GM23248 (cell line): Measurements from ENCODE around the gene DNAH9. TPM values are rescaled to one million over a fixed set of nuclear protein-coding genes. Genes with fewer than 3 reads are reported as not detected.

Experiments used
- DNase-seq: peaks from one replicate; pipeline ENCODE4 v3.0.0-alpha.2; 2015
- H2AFZ ChIP-seq: fragments of 200-600 bp; sonication (generic); 2 replicates; pipeline ENCODE4 v1.6.1; 2016; ENCODE audit warnings: antibody characterized with exemption
- H3F3A ChIP-seq: fragments of 200-600 bp; sonication (generic); 2 replicates; pipeline ENCODE4 v1.6.1; 2016; ENCODE audit warnings: mild to moderate bottlenecking, antibody characterized with exemption, mixed run types; ENCODE audit not compliant: insufficient read depth
- H3K27ac ChIP-seq: fragments of 200-600 bp; sonication (generic); 2 replicates; pipeline ENCODE4 v1.5.1; 2016; ENCODE audit warnings: mild to moderate bottlenecking
- H3K27me3 ChIP-seq: fragments of 200-600 bp; sonication (generic); replicated peaks from 2 replicates; pipeline ENCODE4 v1.6.1; 2016; ENCODE audit warnings: mild to moderate bottlenecking; ENCODE audit not compliant: insufficient read depth
- H3K36me3 ChIP-seq: fragments of 200-600 bp; sonication (generic); 2 replicates; pipeline ENCODE4 v1.6.1; 2016; ENCODE audit warnings: low read depth, mild to moderate bottlenecking
- H3K4me1 ChIP-seq: fragments of 200-600 bp; sonication (generic); 2 replicates; pipeline ENCODE4 v1.6.1; 2016; ENCODE audit warnings: mild to moderate bottlenecking; ENCODE audit not compliant: insufficient read depth
- H3K4me2 ChIP-seq: fragments of 200-600 bp; sonication (generic); one replicate; pipeline ENCODE4 v1.6.1; 2016; ENCODE audit warnings: mild to moderate bottlenecking; ENCODE audit not compliant: unreplicated experiment
- H3K4me3 ChIP-seq: fragments of 200-600 bp; sonication (generic); 2 replicates; pipeline ENCODE4 v1.5.1; 2016; ENCODE audit warnings: mild to moderate bottlenecking
- H3K79me2 ChIP-seq: fragments of 200-600 bp; sonication (generic); 2 replicates; pipeline ENCODE4 v1.6.1; 2016; ENCODE audit warnings: mild to moderate bottlenecking; ENCODE audit not compliant: insufficient read depth
- H3K9ac ChIP-seq: fragments of 200-600 bp; sonication (generic); 2 replicates; pipeline ENCODE4 v1.6.1; 2016; ENCODE audit warnings: mild to moderate bottlenecking
- H3K9me2 ChIP-seq: fragments of 200-600 bp; sonication (generic); 2 replicates; pipeline ENCODE4 v1.6.1; 2016; ENCODE audit warnings: mixed run types, mild to moderate bottlenecking, moderate library complexity; ENCODE audit not compliant: insufficient read depth
- H3K9me3 ChIP-seq: fragments of 200-600 bp; sonication (generic); one replicate; pipeline ENCODE4 v1.6.1; 2017; ENCODE audit warnings: low read depth
- H4K20me1 ChIP-seq: fragments of 200-600 bp; sonication (generic); 2 replicates; pipeline ENCODE4 v1.6.0; 2016; ENCODE audit not compliant: insufficient read depth
- EZH2 ChIP-seq: fragments of 200-600 bp; sonication (generic); IDR thresholded peaks from 2 replicates; pipeline ENCODE4 v1.6.1; 2018; ENCODE audit warnings: antibody characterized with exemption, mild to moderate bottlenecking; ENCODE audit not compliant: insufficient read depth, poor library complexity, severe bottlenecking
- EZH2phosphoT487 ChIP-seq: fragments of 200-600 bp; sonication (generic); IDR thresholded peaks from 2 replicates; pipeline ENCODE4 v1.6.1; 2018; ENCODE audit warnings: antibody characterized with exemption, moderate library complexity, mild to moderate bottlenecking, low read depth; ENCODE audit not compliant: insufficient read depth
- WGBS, 2 experiments: methylation state at CpG; one replicate each; pipeline ENCODE4 v1.1.6; 2015 to 2017; ENCODE audit warnings: low lambda C conversion rate in 2 of 2, low coverage in 1 of 2; ENCODE audit errors: missing lambda C conversion rate in 2 of 2; 5-methylcytosine and 5-hydroxymethylcytosine counted together
- in situ Hi-C: fragments of 300-500 bp; cut with MboI; formaldehyde crosslinking; loops from 2 replicates; pipeline ENCODE4 v1.15.0; 2020
- polyA plus RNA-seq: library from polyadenylated mRNA; unstranded; fragments of >200 nt; fragmentation: Nextera tagmentation; extraction: Ambion mirVana; gene quantifications from 2 replicates; pipeline ENCODE4 v1.2.1, GENCODE V29; 2016
- total RNA-seq: library from RNA; depleted of rRNA; stranded (reverse); fragments of >200 nt; shearing (Covaris generic); gene quantifications from 2 replicates; pipeline ENCODE4 v1.2.3, GENCODE V29; 2014

The DNAH9 gene
- total and polyA plus RNA-seq, 2 experiments from 2014 or later: not detected

- Histone ChIP-seq H3K9ac (no peak overlapping the region), H3K36me3 (no peaks in the 10 kb centered on the region), H3K4me1 (no peaks in the 10 kb centered on the region), H3K9me3 (no peaks in the 10 kb centered on the region), H3K27ac (no peak overlapping the region), H3F3A (no peaks in the 10 kb centered on the region), H3K4me3 (no peak overlapping the region), H4K20me1 (no peaks in the 10 kb centered on the region), H3K9me2 (no peaks in the 10 kb centered on the region), H3K27me3 (no peaks in the 10 kb centered on the region), H3K4me2 (no peak overlapping the region), H2AFZ (no peak overlapping the region), H3K79me2 (no peaks in the 10 kb centered on the region)
- in situ Hi-C loops: no loop called here
- 69 to 72% methylated on average over 11 of the region's 11 CpGs for WGBS, 2 experiments
- no peak for TF ChIP-seq EZH2
- TF ChIP-seq EZH2phosphoT487: no peak
- no peak for DNase-seq
These were observed 95.0 kb downstream of the DNAH9 start for GRCh38 chr17:11693284-11693683.

DNA sequence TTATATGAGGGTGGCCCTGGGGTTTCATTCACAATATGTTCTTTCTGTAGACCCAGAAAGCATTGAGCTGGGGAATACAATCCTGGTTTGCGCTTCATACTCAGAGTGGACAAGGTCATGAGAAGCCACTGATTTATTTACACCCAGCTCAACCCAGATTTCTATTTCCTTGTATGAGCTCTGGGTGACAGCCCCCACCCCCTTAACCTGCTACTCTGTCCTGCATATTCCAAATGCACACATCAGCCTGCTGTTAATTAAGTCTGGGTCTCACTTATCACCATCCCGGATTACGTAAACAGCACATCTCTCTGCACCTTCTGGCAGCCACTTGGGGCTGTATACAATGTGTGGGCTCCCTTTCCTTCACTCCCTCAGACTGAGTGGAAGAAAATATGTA lies 102.4 kb downstream of the DNAH9 start:
- Histone ChIP-seq H4K20me1 (no peaks in the 10 kb centered on the region), H3K4me2 (no peak overlapping the region), H3K27me3 (no peaks in the 10 kb centered on the region), H3K79me2 (no peaks in the 10 kb centered on the region), H3K9me3 (no peaks in the 10 kb centered on the region), H3K4me1 (no peaks in the 10 kb centered on the region), H2AFZ (no peak overlapping the region), H3F3A (no peaks in the 10 kb centered on the region), H3K4me3 (no peak overlapping the region), H3K9ac (no peak overlapping the region), H3K36me3 (no peaks in the 10 kb centered on the region), H3K9me2 (no peaks in the 10 kb centered on the region), H3K27ac (no peak overlapping the region)
- WGBS, 2 experiments: 50 to 61% methylated on average over 3 of the region's 3 CpGs
- in situ Hi-C loops: no loop called here
- no peak for TF ChIP-seq EZH2phosphoT487
- TF ChIP-seq EZH2: no peak
- no peak for DNase-seq

GRCh38 chr17:11701911-11702310 lies 103.6 kb downstream of the DNAH9 start:
- in situ Hi-C loops: no loop called here
- Histone ChIP-seq H3K4me1 (no peaks in the 10 kb centered on the region), H3K27me3 (no peaks in the 10 kb centered on the region), H3F3A (no peaks in the 10 kb centered on the region), H3K36me3 (no peaks in the 10 kb centered on the region), H3K9ac (no peak overlapping the region), H3K4me3 (no peak overlapping the region), H3K9me3 (no peaks in the 10 kb centered on the region), H2AFZ (no peak overlapping the region), H3K27ac (no peak overlapping the region), H3K79me2 (no peaks in the 10 kb centered on the region), H4K20me1 (no peaks in the 10 kb centered on the region), H3K4me2 (no peak overlapping the region), H3K9me2 (no peaks in the 10 kb centered on the region)
- WGBS, 2 experiments: 35% methylated on average over 8 of the region's 8 CpGs
- no peak for TF ChIP-seq EZH2phosphoT487
- TF ChIP-seq EZH2: no peak
- DNase-seq: no peak

DNA sequence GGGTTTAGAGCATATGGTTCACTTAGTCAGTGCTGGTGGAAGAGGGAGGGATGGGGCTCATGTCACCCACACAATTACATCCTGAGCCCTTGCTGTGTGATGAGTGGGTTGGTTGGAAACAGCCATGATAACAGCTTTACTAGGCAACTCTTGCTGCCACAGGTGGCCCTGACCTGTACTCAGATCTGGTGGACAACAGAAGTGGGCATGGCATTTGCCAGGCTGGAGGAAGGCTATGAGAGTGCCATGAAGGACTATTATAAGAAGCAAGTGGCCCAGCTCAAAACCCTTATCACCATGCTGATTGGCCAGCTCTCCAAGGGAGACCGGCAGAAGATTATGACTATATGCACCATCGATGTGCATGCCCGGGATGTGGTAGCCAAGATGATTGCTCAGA lies 105.8 kb downstream of the DNAH9 start:
- Histone ChIP-seq H3K36me3 (no peaks in the 10 kb centered on the region), H3K27ac (no peak overlapping the region), H3K4me3 (no peak overlapping the region), H3K79me2 (no peaks in the 10 kb centered on the region), H3K4me1 (no peaks in the 10 kb centered on the region), H3F3A (no peaks in the 10 kb centered on the region), H4K20me1 (no peaks in the 10 kb centered on the region), H2AFZ (no peak overlapping the region), H3K4me2 (no peak overlapping the region), H3K9me3 (no peaks in the 10 kb centered on the region), H3K9me2 (no peaks in the 10 kb centered on the region), H3K27me3 (no peaks in the 10 kb centered on the region), H3K9ac (no peak overlapping the region)
- no peak for DNase-seq
- WGBS, 2 experiments: 57 to 74% methylated on average over 3 of the region's 3 CpGs
- in situ Hi-C loops: no loop called here
- no peak for TF ChIP-seq EZH2phosphoT487
- TF ChIP-seq EZH2: no peak

DNA sequence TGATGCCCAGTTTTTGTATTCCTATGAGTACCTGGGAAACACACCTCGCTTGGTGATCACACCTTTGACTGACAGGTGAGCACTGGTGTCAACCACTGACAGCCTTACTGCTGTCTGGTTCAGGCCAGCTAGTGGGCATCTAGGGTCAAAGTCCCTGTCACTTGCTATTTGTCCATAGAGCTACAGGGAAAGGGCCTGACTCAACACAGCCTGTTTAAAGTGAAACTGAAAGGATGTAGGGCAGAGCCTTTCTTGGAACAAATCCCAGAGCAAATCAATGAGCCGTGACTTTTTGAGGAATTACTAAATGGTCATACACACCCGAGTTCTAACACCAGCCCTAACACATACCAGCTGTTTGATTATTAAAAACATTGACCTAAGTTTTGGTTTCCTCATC lies 106.8 kb downstream of the DNAH9 start:
- Histone ChIP-seq H3K27me3 (no peaks in the 10 kb centered on the region), H3K9me2 (no peaks in the 10 kb centered on the region), H3K79me2 (no peaks in the 10 kb centered on the region), H2AFZ (no peak overlapping the region), H3K9me3 (no peaks in the 10 kb centered on the region), H3K4me1 (no peaks in the 10 kb centered on the region), H3F3A (no peaks in the 10 kb centered on the region), H3K27ac (no peak overlapping the region), H3K4me2 (no peak overlapping the region), H4K20me1 (no peaks in the 10 kb centered on the region), H3K36me3 (no peaks in the 10 kb centered on the region), H3K4me3 (no peak overlapping the region), H3K9ac (no peak overlapping the region)
- in situ Hi-C loops: no loop called here
- no peak for DNase-seq
- TF ChIP-seq EZH2: no peak
- no peak for TF ChIP-seq EZH2phosphoT487
- 8 to 15% methylated on average over 3 of the region's 3 CpGs for WGBS, 2 experiments
